ENCODE data around the gene JHY. TPM values are rescaled to one million over a fixed set of nuclear protein-coding genes. Genes with fewer than 3 reads are reported as not detected.
"Not testable (repeated sequence)": the region's sequence is repeated elsewhere in the genome, so short reads cannot be mapped to it uniquely, and the experiment has no call there.

The JHY gene
- total RNA-seq, 1 experiment from 2014 or later: 4.8 TPM

DNA sequence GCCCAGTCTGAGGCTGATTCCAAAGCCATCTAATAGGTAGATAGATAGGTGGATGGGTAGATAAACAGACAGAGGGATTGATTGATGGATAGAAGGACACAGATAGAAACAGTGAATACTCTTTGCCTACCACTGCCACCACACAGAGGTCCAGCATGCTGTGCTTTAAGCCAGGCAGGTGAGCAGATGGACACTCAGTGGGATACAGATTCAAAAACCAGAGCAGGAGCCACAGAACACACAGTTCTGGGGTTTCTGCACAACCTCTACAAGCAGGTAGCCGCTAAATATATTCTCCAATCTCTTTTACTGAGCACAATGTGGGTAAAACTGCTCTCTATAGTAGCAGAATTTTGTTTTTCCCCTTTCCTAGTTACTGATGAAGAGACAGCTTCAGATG lies 20.5 kb upstream of the JHY start:
- CTCF ChIA-PET: interaction anchor here (2.1 to 6.7 kb wide), 5 partner anchors 8 to 192 kb away, joined by 6 to 132 read pairs (median 37); no protein-coding TSS in a partner anchor
- POLR2A ChIA-PET: no interaction called here
- Histone ChIP-seq H3K36me3 (ENCODE audit: control insufficient read depth in 1 of 2, insufficient read depth in 2 of 2, low read length in 2 of 2) (no peaks in the 10 kb centered on the region), H3K4me1 (ENCODE audit: control insufficient read depth in 1 of 2, insufficient read depth in 2 of 2, low read length in 2 of 2) (peaks cover 3 to 11% of the 10 kb centered on the region in 2 experiments; a peak in 3 of 4 replicates), H4K20me1 (ENCODE audit: insufficient read depth) (no peaks in the 10 kb centered on the region), H3K27ac (ENCODE audit: low read depth, low read length) (no peak overlapping the region), H2AFZ (ENCODE audit: low read depth, low read length, poor library complexity, severe bottlenecking) (no peak overlapping the region), H3K4me2 (ENCODE audit: low read length) (no peak overlapping the region), H3K27me3 (ENCODE audit: insufficient read depth, low read length) (peaks cover 4% of the 10 kb centered on the region; the same call in 1 of the 2 replicates), H3K9me3 (ENCODE audit: control insufficient read depth in 1 of 2, insufficient read depth in 1 of 2, low read depth in 1 of 2, low read length in 2 of 2) (no peaks in the 10 kb centered on the region), H3K9ac (ENCODE audit: low read length) (no peak overlapping the region), H3K79me2 (ENCODE audit: insufficient read depth, low read length) (no peaks in the 10 kb centered on the region), H3K9me2 (ENCODE audit: insufficient read depth) (no peaks in the 10 kb centered on the region), H3K4me3 (replicated peaks in 1 of 2; ENCODE audit: low read depth in 1 of 2, low read length in 2 of 2) (no peak overlapping the region)
- TF ChIP-seq, protein P1, sequence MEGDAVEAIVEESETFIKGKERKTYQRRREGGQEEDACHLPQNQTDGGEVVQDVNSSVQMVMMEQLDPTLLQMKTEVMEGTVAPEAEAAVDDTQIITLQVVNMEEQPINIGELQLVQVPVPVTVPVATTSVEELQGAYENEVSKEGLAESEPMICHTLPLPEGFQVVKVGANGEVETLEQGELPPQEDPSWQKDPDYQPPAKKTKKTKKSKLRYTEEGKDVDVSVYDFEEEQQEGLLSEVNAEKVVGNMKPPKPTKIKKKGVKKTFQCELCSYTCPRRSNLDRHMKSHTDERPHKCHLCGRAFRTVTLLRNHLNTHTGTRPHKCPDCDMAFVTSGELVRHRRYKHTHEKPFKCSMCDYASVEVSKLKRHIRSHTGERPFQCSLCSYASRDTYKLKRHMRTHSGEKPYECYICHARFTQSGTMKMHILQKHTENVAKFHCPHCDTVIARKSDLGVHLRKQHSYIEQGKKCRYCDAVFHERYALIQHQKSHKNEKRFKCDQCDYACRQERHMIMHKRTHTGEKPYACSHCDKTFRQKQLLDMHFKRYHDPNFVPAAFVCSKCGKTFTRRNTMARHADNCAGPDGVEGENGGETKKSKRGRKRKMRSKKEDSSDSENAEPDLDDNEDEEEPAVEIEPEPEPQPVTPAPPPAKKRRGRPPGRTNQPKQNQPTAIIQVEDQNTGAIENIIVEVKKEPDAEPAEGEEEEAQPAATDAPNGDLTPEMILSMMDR (IDR thresholded peaks at IDR 0.05 in 2 of 3, conservative IDR thresholded peaks at IDR 0.05 in 1 of 3; ENCODE audit: borderline replicate concordance in 1 of 3, insufficient read depth in 1 of 3, low read depth in 2 of 3, low read length in 2 of 3): no peak
- TF ChIP-seq FOSL1 (IDR thresholded peaks at IDR 0.05; ENCODE audit: low read depth): no peak
- no peak for TF ChIP-seq RAD21 (IDR thresholded peaks at IDR 0.05; ENCODE audit: low read depth)
- TF ChIP-seq SIN3A (IDR thresholded peaks at IDR 0.05; ENCODE audit: low read depth): no peak
- TF ChIP-seq CBX3 (IDR thresholded peaks at IDR 0.05; ENCODE audit: low read depth): no peak
- no peak for TF ChIP-seq CEBPB (IDR thresholded peaks at IDR 0.05; ENCODE audit: low read depth)
- no peak for TF ChIP-seq JUND (IDR thresholded peaks at IDR 0.05)
- no peak for TF ChIP-seq EGR1 (IDR thresholded peaks at IDR 0.05; ENCODE audit: low read depth)
- no peak for TF ChIP-seq TCF7L2 (IDR thresholded peaks at IDR 0.05; ENCODE audit: borderline replicate concordance, extremely low read depth, insufficient read depth, insufficient read length)
- intact Hi-C loops (cut with micrococcal nuclease): loop anchor here (5.0 kb wide), 1 partner anchor 375 kb away; no protein-coding TSS in a partner anchor
- ATAC-seq (no peak), DNase-seq (ENCODE audit: low read depth, low spot score) (no peak)
- no TSS peak for BruUV-seq (replicated peaks)
- RAD21 ChIA-PET (ENCODE audit: low non-redundant PET in 1 of 2, low total read pairs in 2 of 2, uncharacterized antibody in 2 of 2, unreplicated experiment in 2 of 2): no interaction called here

DNA sequence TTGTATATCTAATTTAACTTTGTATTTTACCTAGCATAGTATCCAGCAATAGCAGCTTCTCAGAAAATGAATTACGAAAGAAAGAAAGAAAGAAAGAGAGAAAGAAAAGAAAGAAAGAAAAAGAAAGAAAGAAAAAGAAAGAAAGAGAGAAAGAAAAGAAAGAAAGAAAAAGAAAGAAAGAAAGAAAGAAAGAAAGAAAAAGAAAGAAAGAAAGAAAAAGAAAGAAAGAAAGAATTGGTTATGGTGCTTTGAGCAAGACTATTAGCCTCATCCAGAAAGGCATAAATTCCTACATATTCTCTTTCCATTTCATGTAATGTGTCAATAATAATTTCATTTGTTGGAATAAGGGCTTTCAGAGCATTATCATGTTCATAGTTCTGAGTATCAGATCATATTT lies 19.4 kb upstream of the JHY start:
- ChIA-PET POLR2A (interaction anchor here (0.7 kb wide), 1 partner anchor 191 kb away, joined by 3 read pairs; no protein-coding TSS in a partner anchor), CTCF (interaction anchor here (0.6 to 6.7 kb wide), 23 partner anchors 9 to 384 kb away, joined by 3 to 132 read pairs (median 5); partner anchors contain the start of gene HSPA8)
- H2AFZ ChIP-seq (ENCODE audit: low read depth, low read length, poor library complexity, severe bottlenecking): peak overlapping the region; percentile 89

More for the DNA sequence above, 19.4 kb upstream of the JHY start:
- H3K4me1 ChIP-seq (ENCODE audit: control insufficient read depth in 1 of 2, insufficient read depth in 2 of 2, low read length in 2 of 2); H4K20me1 ChIP-seq (ENCODE audit: insufficient read depth); H3K27ac ChIP-seq (ENCODE audit: low read depth, low read length); H3K27me3 ChIP-seq (ENCODE audit: insufficient read depth, low read length); H3K4me2 ChIP-seq (ENCODE audit: low read length); BruUV-seq (replicated peaks); H3K9me3 ChIP-seq (ENCODE audit: control insufficient read depth in 1 of 2, insufficient read depth in 1 of 2, low read depth in 1 of 2, low read length in 2 of 2); H3K36me3 ChIP-seq (ENCODE audit: control insufficient read depth in 1 of 2, insufficient read depth in 2 of 2, low read length in 2 of 2); DNase-seq (ENCODE audit: low read depth, low spot score); H3K9ac ChIP-seq (ENCODE audit: low read length); H3K9me2 ChIP-seq (ENCODE audit: insufficient read depth); H3K79me2 ChIP-seq (ENCODE audit: insufficient read depth, low read length); ATAC-seq; H3K4me3 ChIP-seq (replicated peaks in 1 of 2; ENCODE audit: low read depth in 1 of 2, low read length in 2 of 2): not testable (repeated sequence)
- intact Hi-C loops (cut with micrococcal nuclease): loop anchor here (1.0 to 5.0 kb wide), 3 partner anchors 160 to 374 kb away; no protein-coding TSS in a partner anchor
- RAD21 ChIA-PET (ENCODE audit: low non-redundant PET in 1 of 2, low total read pairs in 2 of 2, uncharacterized antibody in 2 of 2, unreplicated experiment in 2 of 2): interaction anchor here (0.6 to 1.3 kb wide), 8 partner anchors 158 to 292 kb away, joined by 3 to 6 read pairs (median 4); no protein-coding TSS in a partner anchor
